NCI-H460 (cell line): ENCODE measurements around the gene CDC42BPB. TPM values are rescaled to one million over a fixed set of nuclear protein-coding genes. Genes with fewer than 3 reads are reported as not detected.

ENCODE experiments used
- DNase-seq: peaks from one replicate; pipeline ENCODE4 v3.0.0-alpha.2; 2016; ENCODE audit warnings: low read depth; ENCODE audit errors: extremely low read depth
- total RNA-seq: library from RNA; depleted of rRNA; stranded (reverse); fragments of >200 nt; shearing (Covaris generic); gene quantifications from 2 replicates; pipeline ENCODE4 v1.2.3, GENCODE V29; 2014

CDC42BPB gene
- total RNA-seq, 1 experiment from 2014 or later: 54.9 TPM

DNA sequence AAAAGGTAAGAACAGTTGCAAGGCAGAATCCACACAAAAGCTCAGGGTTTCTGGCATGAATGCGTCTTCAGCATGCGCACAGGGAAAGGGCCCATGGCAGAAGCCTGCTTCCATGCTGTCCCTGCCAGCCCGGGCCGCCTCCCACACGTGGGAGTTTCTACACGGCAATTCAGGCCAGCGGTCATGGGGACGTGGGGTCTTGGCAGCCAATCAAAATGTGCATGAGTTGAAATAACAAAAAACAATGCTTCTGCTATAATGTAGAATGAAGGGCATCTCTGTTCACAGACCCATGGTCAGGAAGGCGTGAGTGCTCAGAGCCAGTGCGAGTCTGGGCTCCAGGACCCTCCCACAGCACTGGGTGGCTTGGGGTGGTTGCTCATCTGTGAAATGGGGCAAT is 106.3 kb downstream of the CDC42BPB start:
- DNase-seq: no peak

DNA sequence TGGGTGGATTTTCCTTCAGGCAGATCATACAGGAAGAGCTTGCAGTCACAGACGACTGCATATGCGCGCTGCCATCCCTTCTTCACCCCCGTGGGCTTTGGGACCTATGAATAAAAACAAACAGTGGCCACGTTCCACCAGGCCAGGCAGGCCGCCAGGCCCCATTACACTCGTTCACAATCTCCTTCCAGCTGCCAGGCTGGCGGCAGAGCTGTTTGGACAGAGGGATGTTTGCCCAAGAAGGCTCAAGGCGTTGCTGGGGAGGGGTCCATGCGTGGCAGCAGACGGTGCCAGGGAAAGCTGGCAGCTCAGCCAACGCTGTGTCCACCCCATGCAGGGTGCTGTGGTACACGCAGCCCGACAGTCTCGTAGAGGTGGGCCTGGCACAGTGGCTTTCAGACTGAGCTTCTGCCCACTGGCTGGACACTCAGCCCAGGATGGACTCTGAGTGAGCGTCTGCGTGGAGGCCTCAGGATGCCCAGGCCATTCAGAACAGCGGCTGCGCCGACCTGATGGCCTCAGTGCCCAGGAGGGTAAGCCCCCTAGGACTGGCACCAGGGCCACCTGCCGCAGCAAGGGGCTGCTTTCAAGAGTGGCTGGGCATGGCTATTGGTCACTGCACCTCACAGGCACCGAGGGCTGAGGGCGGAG is 107.4 kb downstream of the CDC42BPB start:
- no peak for DNase-seq

DNA sequence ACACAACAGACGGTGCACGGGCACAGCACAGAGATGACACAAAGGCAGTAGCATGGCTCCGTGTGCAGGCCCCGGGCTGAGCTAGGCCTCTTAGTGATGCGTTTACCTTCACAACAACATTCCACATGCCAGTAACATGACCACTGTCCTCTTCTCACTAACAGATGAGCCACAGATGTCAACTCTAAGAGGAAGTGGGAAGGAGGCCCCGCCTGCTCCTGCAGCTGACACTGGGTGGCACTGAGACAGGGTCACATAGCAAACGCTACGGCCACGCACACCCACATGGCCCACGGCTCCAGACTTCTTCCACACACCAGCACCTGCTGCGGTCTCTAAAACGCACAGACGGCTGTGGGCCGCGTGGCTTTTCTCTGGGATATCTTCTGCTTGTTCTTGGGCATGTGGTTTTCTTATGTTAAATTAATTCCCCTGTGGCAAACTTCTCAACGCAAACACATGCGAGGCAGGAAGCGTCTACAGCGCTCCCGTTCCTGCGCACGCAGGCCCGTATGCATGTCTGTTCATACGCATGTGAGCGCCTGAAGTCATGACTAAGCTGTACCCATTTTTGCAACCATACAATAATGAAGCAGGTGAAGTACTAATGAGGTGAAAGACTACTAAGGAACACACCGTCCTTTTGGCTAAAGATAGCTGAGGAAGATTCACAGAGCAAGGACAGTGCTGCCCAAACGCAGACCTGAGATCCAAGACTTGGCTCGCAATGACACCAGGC is 108.1 kb downstream of the CDC42BPB start:
- DNase-seq: no peak

DNA sequence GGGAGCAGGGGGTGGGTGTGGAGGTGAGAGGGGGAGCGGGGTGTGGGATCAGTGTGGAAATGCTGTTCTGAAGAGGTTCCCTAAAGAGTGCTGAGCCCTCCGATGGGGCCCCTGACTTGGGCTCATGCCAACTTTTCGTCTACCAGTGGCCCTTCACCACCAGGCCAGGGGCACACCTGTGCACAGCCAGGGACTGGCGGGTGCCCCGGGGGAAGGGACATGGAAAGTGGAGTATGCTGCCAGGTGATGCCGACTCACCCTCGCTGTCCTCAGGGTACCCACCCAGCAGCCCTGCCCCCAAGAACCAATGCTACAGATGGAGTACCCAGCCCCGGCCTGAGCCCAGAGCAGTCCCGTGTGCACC is 108.7 kb downstream of the CDC42BPB start:
- DNase-seq: no peak

DNA sequence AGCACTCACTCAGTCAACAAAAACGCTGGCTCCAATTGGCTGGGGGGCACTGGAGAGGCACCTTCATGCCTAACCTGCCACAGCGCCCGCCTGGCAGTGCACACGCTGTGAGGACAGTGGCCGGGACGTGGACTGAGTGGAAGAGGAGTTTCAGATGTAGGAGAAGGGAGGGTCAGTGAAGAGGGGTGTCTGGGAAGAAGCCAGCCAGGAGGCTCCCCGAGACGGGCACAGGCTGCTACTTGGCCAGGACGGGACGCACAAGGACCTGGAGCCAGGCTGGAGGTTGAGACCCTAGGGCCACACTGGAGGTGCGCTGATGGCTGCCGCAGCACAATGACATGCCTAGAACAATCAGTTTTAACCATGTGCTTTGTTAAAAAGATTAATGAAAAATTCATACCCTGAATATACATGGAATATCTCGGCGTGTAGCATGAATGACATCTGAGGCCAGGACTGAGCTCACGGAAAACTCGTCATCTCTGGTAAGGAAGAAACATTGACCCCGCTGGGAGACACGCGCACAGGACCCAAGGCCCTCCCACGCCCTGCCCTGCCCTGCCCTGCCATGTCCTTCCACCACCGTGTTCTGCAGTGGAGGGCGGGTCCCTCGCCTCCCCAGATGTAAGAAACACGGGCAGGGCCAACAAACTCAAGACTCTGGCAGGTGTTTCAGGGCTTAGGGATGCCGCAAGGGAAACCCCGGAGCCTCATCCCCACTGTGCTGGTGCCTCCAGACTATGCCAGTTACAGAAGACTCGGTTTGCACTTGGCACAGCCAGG is 109.8 kb downstream of the CDC42BPB start:
- DNase-seq: no peak

DNA sequence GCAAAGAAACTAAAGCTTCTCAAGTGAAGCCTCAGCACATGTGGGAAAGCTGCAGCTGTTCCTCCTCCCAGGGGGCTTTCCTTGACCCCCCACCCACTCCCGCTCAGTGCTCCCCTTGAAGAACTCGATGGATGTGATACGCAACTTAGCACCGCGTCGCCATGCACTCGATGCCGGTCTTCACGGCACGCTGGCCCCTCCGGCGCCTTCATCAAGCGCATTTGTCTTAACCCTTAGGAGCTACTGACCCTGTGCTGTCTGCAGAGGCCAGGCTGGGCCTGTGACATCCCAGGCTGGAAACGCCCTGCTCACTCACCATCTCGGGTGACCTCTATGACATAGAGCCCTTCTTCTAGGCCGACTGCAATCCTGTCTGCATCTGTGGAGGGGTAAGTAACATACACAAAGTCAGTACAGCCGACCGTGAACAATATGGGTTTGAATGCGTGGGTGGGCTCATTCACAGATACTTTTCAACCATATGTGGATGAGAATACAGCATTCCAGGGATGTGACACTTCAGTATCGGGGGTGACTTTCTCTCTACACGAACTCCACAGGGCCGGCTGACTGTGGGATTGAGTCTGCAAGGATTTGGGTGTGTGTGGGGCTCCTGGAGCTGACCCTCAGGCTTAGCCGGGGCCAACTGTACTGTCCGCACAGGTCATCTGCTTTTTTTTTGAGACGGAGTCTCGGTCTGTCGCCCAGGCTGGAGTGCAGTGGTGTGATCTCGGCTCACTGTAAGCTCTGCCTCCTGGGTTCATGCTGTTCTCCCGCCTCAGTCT is 111.8 kb downstream of the CDC42BPB start:
- DNase-seq: no peak

DNA sequence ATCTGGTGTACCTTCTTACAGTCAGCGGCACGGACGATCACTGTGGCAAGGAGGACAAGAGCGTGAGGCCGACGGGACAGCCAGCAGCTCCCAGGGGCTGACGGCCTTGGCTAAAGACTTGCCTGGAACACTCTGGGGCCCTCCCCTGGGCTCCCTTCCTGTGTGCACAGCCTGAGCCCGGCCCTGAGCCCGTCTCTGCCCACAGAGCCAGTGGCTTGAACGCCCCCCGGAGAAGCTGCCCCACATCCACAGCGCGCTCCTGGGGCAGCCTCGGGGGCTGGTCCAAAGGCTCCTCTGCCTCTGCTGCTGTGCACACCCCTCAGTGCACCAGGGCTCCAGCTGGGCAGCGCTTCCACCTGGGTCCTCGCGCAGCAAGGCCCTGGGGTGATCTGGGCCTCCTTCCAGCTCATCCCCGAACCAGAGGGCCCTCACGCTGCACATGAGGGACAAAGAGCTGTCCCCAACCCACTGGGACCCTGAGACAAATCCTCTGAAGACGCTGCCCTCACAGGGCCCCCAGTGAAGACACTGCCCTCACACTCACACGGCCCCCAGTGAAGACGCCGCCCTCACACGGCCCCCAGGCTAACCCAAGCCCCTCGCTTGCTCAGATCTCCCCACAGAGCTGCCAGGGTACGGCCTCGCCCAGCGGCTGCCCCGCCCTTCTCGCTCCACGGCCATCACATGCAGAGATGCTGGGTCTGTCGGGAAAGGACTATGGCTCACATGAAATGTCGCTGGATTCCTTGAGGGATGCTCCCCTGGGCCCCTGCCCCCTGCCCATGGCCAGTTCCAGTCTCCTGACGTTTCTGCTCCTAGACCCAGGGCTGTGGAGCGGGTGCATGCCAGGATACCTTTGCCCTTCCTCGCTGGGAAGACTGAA is 112.7 kb downstream of the CDC42BPB start:
- no peak for DNase-seq

DNA sequence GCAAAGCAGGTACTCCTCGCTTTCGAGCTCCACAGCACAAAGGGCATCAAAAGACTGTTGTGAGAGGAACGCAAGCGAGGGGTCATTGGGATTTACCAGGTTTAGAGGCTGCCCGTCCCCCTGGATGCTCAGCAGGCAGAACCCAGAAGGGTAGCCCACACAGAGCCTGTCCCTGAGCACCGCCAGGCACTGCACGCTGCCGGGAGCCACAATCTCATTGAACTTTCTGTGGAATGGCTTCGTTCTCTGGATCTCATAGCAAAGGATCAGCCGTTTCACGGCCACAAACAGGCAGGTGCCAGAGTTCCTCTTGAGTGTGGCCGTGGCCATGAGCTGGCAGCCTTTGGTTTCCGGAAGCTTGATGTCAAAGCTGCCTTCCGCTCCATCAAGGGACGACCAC is 113.4 kb downstream of the CDC42BPB start:
- no peak for DNase-seq

DNA sequence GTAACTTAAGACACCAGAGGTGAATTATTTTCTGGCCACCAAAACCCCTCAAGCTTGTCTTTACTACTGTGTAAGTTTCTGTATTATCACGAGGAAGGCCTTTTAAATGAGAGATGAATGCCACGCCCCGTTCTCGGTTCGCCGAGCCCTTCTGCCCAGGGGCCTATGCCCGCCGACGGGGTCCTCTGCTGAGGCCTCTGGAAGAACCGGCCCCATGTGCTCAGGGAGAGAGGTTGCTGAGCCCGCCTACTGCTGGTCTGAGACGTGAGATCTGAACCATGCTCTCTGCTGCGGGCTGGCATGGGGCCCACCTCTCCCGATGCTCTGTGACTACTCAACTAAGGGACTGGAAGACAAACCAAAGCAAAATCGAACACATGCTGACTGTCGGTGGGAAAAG is 113.9 kb downstream of the CDC42BPB start:
- DNase-seq: no peak

DNA sequence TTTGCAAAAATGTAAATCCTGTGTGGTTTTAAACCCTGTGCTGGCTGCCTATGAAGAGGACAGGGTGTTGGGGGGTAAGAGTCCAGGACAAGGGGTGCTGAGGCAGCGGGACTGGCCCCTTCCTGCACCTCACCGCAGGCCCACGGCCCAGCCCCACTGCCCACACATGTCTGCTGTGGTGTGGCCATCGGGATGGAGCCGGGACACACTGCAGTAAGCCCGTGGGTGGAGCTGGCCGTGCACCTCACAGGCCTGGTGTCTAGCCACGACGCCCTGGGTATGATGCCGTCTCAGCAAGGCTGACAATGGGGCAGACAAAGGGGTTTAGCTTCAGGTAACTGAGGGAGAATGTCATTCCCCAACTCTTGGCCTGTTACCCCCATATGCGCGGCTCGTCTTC is 115.3 kb downstream of the CDC42BPB start:
- DNase-seq: no peak

DNA sequence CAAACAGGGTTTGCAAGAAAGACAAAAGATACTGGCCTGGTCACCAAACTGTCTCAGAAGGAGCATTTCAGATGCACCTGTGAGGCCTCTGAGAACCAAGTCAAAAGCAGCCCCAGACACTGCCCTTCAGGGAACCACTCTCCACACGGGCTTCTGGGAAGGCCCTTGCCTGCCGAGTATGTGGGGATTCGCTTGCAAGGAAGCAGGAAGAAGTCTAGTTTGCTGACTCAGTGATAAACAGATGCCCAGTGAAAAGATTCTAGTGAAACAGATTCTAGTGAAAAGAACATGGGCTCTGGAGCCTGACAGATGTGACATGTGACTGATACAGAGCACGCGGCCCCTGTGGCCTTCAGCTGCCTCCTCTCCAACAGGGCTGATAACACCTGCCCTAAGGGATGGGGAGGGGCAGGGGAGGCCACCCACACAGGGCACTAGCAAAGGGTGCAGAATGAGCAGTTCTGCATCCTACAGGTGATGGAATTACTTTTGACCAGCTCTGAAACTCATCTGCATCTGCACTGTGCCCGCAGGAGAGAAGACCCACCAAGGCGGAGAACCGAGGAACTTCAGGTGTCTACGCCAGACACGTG is 115.8 kb downstream of the CDC42BPB start:
- no peak for DNase-seq

DNA sequence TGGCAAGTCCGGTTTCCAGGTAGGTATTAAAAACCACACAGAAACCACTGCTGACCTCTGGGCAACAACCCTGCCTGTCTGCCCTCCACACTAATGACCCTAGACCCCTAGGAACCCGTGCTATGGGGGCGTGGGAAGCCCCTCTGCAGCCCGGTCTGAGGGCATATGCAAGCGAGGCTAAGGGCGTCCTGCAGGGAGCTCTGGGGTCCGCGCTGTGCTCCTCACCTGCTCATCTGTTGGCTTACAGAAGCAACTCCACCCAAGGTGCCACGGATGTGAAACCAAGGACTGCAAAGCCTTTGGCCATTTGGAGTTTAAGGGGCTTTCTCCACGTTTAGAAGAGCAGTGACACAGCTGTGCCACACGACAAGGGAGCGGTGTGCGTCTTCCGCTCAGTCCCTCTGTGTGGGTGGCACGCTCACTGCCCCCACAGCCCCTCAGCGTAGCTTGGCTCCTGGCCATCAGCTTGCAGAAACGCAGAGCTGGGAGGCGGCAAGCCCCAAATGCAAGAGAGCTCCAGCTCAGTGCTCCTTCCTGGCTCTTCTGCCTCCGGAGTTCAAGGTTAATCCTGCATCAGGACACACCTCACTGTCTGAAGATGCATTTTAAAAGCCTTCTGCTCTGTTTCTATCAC is 116.5 kb downstream of the CDC42BPB start:
- DNase-seq: no peak

DNA sequence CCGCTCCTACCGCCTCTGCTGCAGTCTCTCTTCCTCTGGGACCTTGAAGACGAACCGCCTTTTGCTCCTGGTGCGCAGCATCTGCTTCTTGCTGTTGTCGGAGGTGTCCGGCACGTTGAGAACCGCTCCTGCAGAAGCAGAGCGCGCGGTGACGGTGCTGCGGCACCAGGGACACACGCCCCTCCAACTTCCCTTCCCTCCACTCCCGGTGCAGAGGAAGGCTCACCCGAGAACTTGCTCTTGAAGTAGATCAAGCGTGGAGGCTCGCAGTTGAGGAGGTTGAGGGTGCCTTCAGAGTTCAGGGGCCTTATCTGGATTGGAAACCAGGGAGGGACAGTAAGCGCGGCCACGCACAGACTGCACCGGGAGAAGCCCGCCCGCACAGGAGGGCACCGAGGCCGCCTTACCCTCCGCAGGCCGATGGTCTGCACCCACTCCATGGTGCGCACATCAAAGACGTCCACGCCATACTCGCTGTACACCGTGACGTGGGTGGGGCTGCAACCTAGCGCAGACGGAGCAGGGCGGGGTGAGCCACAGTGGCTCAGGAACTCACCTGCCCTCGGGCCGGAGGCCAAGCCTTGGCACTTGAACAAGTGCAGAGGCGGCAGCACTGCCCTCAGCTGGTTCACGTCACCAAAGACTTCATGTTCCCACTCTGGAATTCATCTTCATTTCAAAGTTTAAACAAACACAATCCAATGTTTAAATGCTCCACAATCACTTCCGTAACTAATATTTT is 117.4 kb downstream of the CDC42BPB start:
- no peak for DNase-seq

DNA sequence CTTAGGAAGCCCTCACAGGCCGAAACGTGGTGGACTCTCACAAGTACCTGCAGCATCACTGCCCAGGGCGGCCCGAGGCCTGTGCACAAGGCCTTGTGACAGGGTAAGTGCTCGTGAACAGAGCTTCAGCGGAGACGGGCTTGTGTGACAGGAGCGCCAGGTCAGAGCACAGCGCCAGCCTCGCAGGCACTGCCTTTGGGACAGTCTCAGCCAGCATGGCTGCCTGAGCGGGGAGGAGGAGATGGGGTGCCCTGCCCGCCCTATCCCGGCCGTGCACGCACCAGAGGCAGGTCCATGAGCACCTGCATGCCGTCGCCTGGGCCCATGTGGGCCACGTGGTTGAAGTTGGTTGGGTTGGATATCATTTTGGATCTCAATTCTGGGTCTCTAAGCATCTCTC is 118.0 kb downstream of the CDC42BPB start:
- DNase-seq: no peak

DNA sequence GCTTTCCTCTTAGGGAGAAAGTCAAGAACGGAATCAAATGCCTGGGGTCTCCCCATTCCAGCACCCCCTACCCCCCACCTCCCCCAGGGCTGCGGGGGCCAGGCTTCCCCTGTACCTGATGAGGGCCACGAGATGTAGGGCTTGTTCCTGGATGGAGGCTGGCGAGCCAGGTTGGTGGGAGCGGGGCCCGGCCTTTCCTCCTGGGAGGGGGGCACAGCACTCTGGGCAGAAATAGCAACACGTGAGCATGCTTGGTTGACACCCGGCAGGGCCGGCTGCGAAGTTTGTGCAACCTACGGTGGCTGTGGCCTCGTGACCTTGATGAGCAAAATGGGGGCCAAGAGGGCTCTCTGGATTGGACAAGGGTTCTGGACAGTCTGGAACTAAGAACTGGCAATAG is 119.2 kb downstream of the CDC42BPB start:
- no peak for DNase-seq

DNA sequence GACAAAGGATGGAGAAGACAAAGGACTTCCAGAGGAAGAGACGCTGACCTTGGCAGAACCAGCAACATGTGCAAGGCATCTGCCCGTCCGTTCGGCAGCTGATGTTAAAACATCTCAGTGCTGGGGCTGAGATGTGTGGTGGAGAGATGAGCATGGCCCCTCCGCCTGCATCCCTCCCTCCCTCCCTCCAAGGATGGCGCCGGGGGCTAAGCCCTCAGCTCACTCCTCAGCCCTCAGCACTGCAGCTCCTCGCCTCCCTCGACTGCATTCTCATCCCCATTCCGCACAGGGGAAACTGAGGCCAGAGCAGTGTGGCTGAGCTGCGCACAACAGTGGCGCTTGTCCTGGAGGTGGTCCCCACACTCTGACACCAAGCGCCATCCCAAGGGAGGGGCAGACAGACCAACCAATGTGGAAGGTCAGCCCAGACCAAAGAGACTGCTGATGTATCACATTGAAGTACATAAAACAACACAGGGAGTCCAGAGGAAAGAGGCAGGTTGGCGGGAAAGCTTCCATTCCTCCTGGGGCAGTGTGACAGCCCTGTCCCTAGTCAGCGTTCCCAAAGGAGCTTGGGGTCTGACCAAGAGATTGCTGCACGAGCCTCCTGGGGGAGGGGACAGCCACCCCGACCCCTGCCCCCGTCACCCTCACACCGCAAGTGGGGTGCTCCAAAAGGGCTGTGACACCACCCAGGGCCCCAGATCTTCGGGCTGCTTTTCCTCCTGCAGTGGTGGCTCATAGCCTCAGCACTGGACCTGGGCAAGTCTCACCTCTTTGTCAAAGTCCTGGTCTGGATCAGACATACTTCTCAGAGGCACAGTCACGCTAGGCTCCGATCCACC is 119.8 kb downstream of the CDC42BPB start:
- DNase-seq: no peak

DNA sequence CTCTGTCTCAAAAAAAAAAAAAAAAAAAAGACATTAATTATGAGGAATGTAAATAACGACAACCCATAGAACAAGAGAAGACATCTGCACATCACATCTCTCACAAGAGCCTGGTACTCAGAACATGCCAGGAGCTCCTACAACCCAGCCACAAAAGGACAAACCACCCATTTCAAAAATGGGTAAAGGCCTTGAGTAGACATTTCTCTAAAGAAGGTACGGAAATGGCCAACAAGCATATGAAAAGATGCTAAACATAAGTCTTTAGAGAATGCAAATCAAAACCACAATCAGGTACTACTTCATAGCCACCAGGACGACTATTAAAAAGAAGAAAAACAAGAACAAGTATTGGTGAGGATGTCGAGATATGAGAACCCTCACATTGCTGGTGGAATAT is 121.6 kb downstream of the CDC42BPB start:
- no peak for DNase-seq
